GF-D8 (cell line): ENCODE measurements around the gene CADM1.

Experiments used
- DNase-seq: peaks from one replicate; lab custom pipeline; 2025; lab: John Stamatoyannopoulos, UW

Gene CADM1

DNA sequence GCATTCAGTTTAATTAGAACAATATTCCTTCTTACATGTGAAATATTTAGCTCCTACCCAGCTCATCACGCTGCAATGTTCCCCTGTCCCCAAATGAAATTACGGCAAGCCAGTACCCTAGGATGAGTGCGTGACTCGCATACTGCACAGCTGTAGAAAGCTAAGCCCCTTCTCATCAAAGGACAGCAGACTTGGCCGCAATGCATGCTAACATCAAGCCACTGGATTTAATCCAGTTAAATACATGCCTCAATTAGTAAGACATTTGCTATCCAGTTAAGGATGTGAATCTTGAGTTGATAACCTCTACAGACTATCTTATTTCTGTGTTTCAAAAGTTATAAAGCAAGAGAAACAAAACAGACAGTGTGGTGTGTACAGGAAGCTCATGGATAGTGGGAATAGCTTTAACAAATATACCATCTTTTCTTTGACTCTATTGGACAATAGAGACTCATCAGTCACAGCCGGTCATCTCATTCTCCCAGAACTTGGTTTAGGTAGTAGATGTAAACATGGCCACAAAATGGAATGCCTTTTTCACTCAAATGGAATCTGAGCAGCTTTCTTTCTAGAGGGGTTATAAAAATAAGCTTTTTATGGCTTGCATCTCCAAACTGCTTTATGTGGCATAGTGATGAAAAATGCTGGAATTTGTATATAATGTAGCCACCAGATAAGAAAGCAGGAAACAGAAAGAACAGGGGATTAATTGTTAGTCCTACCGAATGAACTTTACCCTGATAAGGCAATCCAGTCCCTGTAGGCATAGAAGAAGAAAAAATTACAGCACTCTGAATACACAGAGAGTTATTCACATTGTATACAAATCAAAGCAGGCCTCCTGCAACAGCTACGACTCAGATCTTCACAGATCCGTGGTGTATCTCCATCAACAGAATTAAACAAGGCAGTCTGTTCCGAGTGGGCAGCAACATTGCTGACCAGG is 224.1 kb downstream of the CADM1 start:
- DNase-seq = no peak

DNA sequence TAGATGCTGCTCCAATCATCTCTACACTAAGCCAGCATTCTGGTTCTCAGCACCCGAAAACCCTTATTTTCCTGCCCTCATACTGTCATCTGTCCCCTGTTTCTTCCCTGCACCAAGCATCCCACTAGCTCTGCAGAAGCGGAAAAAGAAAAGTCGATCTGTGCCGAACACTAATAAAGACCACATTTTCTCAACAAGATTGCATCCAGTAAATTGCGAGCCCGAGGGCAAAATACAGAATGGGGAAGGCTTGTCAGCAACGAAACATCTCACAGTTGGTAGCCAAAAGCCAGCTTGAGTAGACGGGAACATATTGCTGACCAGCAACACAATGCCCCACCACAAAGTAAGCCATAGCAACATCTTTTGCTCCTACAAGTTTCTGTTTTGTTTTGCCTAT is 227.4 kb downstream of the CADM1 start:
- no peak for DNase-seq

DNA sequence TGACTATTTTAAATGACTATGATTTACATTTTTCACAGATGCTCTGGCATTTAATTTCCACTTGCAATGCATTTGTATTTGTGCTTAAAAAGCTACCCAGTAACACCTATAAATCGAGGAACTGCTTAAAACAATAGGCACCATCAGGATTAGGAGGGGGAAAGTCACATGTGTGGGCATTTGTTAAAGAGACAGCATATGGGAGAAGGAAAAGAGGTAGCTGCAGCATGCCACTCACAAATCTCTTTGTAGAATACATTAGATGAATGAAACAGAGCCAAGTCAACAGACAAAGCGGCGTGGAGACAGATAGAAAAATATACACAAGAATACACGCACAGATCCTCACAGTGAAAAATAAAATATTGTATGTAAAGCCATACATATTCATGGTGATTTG is 228.0 kb downstream of the CADM1 start:
- DNase-seq = no peak

DNA sequence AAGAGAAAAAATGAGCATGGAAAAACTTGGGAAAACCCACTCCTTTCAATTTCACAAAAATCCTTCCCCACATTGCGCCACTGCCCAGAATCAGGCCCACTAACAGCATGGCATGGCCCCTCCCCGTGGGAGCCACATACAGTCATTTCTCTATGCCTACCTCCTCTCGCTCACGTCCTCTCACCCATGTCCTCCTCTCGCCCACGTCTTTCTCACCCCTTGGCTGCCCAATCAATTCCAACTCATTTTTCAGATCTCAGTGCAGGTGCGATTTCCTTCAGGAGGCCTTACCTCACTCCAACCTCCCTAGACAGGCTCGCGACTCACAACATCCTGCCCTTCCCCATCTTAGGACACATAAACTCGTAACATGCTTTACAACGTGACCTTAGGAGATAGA is 229.2 kb downstream of the CADM1 start:
- no peak for DNase-seq

GRCh38 chr11:115272925-115273324 is 231.3 kb downstream of the CADM1 start:
- DNase-seq = no peak

GRCh38 chr11:115271643-115272042 is 232.6 kb downstream of the CADM1 start:
- DNase-seq = no peak

DNA sequence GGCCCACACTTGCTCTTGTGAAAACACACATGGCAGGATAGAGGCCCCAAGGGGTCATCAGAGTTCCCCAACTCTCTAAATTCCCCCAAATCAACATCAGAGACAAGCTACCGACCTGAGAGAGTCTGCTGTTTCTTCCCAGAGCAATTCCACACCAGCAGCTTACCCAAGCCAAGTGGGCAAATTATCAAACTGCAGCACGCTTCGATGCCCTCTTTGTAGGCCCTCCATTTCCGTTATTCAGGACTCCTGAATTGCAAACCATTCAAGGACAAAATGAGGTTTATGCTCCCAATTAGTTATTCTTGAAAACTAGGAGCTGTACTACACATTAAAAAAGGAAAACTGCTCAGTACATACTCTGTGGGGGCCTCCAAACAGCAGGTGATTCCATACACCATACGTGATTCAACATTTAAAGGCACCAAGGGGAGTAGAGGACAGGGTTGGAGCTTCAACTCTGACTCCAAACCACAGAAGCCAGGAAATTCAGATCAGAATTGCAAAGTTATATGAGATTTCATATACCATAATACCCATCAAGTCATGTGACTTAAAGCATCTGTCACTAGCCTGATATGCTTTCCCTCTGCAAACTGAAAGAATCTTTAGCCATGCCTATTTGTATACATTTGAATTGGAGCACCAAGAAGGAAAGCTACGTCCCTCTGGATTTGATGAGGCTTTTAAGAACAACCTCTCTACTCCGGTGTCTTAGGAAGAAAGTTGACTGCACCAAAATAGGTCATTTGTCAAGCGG is 234.8 kb downstream of the CADM1 start:
- DNase-seq = no peak

DNA sequence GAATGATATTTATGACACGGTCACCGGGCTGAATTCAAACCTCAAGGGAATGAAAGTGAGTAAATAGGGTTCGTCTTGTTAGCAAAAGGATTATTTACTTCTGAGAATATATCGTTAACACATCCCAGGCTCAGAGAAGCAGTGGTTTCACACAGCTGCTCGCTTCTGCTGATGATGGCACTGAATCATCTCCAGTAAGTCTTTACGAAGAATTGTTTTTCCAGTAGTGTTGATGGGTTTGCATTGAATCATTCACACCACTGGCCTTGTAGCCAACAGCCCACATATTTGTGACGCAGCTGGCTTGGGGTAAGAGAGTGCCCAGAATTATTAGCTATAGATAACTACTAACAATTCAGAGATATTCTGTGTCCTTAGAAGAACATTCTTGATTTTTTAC is 236.3 kb downstream of the CADM1 start:
- DNase-seq = no peak

- DNase-seq = no peak
Measured at GRCh38 chr11:115267238-115267781, 236.9 kb downstream of the CADM1 start.

GRCh38 chr11:115266066-115266639 is 238.1 kb downstream of the CADM1 start:
- no peak for DNase-seq

GRCh38 chr11:115263799-115264656 is 240.2 kb downstream of the CADM1 start:
- no peak for DNase-seq

- DNase-seq = no peak
Measured at GRCh38 chr11:115258216-115258615, 246.0 kb downstream of the CADM1 start.

- DNase-seq = no peak
Measured at GRCh38 chr11:115257678-115258077, 246.5 kb downstream of the CADM1 start.

- DNase-seq = no peak
Measured at GRCh38 chr11:115257270-115257669, 246.9 kb downstream of the CADM1 start.

- no peak for DNase-seq
Measured at GRCh38 chr11:115256397-115257197, 247.6 kb downstream of the CADM1 start.

GRCh38 chr11:115255006-115255762 is 249.0 kb downstream of the CADM1 start:
- DNase-seq = no peak

DNA sequence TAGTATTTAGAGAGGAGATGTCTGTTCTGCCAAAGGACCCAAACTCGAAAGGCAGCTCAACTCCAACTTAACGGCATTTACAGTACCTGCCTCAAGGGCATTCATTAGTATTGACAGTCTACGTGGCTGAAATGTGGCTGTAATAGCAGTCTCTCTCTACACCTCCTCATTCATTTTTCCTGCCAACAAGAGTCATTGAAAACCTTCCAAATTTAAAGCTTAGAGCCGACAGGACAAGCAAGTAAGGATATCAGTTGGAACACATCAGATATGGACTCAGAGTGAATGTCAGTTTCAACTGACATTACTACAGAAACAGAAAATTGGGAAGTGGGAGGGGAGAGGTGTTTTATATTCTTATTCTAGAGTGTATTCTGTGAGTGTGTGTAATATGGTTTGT is 253.1 kb downstream of the CADM1 start:
- no peak for DNase-seq

GRCh38 chr11:115249061-115249578 is 255.1 kb downstream of the CADM1 start:
- DNase-seq = no peak

DNA sequence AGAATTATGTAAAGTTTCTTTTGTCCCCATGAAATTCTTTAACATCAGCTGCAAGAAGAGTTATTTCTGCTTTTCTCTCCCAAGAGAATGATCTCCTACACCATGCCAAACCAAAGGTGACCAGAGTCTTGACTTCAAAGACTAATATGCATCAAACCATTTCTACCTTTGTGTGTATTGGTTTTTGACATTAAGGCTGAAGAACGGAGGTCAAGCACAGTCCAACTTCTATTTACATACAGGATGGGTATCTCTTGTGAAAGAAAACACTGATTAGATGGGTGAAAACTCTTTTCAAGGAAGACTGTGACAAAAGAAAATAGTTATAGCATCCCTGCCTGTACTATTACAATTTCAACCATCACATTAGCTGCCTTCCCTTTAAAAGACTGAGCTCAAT is 256.3 kb downstream of the CADM1 start:
- DNase-seq = no peak

DNA sequence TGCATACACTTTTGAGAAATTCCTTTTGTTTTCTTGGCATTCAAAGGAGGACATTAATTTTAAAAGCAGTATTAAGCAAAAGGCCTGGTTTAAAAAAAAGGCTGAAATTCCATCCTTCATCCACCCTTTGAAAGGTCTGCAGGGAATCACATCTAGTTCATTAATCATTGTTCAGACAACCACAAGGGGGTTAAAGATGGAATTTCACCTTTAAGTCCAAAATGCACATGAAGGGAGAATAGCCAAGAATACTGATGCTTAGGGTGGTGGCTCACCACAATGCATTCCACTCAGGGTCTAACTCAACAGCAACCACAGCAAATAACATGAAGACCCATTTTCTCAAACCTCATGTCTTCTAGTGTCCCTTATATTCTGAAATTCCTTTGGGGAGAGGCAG is 256.9 kb downstream of the CADM1 start:
- DNase-seq = no peak
